DOHH2 (cell line): ENCODE data around the gene FBXL20.

Experiments used
- CTCF ChIP-seq: fragments of 200-600 bp; sonication (generic); IDR thresholded peaks from one replicate; pipeline ENCODE4 v1.5.1; 2014; ENCODE audit warnings: antibody characterized with exemption, mild to moderate bottlenecking, low read depth, low read length; ENCODE audit not compliant: poor library complexity, severe bottlenecking
- EZH2phosphoT487 ChIP-seq: fragments of 200-600 bp; sonication (generic); IDR thresholded peaks from 2 replicates; pipeline ENCODE4 v1.6.1; 2017; ENCODE audit warnings: borderline replicate concordance, mild to moderate bottlenecking, antibody characterized with exemption, low read length, moderate library complexity, mixed read lengths

GRCh38 chr17:39219647-39220154, 181.7 kb downstream of the FBXL20 start:
- no peak for TF ChIP-seq EZH2phosphoT487
- no peak for TF ChIP-seq CTCF
